Prostate gland (tissue), 2 donors: ENCODE data around the gene TF. TPM values are rescaled to one million over a fixed set of nuclear protein-coding genes. Genes with fewer than 3 reads are reported as not detected.

ENCODE experiments used
- DNase-seq: peaks from one replicate; pipeline ENCODE4 v3.0.0-alpha.2; 2019; ENCODE audit warnings: low spot score
- H3K27ac ChIP-seq, 2 donors: fragments of 200-600 bp; sonication (generic); 2 replicates each; pipeline ENCODE4 v1.5.1; 2017 to 2019
- H3K27me3 ChIP-seq: fragments of 200-600 bp; sonication (generic); replicated peaks from 2 replicates; pipeline ENCODE4 v1.5.1; 2019; ENCODE audit not compliant: insufficient read depth
- H3K36me3 ChIP-seq, 2 donors: fragments of 200-600 bp; sonication (generic); 1 replicate in 1 of 2; 2 replicates in 1 of 2; pipeline versions ENCODE4 v1.5.1 to v1.8.1; 2017 to 2019
- H3K4me1 ChIP-seq: fragments of 200-600 bp; sonication (generic); replicated peaks from 2 replicates; pipeline ENCODE4 v1.5.1; 2019
- H3K4me3 ChIP-seq, 2 donors: fragments of 200-600 bp; sonication (generic); 2 replicates each; pipeline ENCODE4 v1.5.1; 2017 to 2019
- H3K9me3 ChIP-seq: fragments of 200-600 bp; sonication (generic); 2 replicates; pipeline ENCODE4 v1.5.1; 2017
- POLR2A ChIP-seq: fragments of 450-650 bp; IDR thresholded peaks from one replicate; pipeline ENCODE4 v1.6.1; 2016; ENCODE audit warnings: antibody characterized with exemption, mild to moderate bottlenecking
- POLR2AphosphoS5 ChIP-seq: sonication (generic); formaldehyde crosslinking; IDR thresholded peaks from one replicate; pipeline ENCODE4 v1.6.1; 2017; ENCODE audit warnings: antibody characterized with exemption
- WGBS: methylation state at CpG from one replicate; pipeline ENCODE4 v1.1.5; 2018; 5-methylcytosine and 5-hydroxymethylcytosine counted together
- intact Hi-C: fragments of 100-400 bp; cut with DNase I; formaldehyde crosslinking; loops from one replicate; pipeline ENCODE4 v1.14.2; 2022
- total RNA-seq, 2 donors: library from RNA; depleted of rRNA; stranded (reverse); fragments of >200 nt; gene quantifications; one replicate each; pipeline ENCODE4 v1.1.0, GENCODE V29; 2016
- TF ChIP-seq, protein P1 (sequence below), 4 experiments: fragments of 200-600 bp in 2 of 4; fragments of 450-650 bp in 2 of 4; sonication (generic) in 2 of 4; IDR thresholded peaks; 1 replicate in 3 of 4; 2 replicates in 1 of 4; pipeline ENCODE4 v1.5.1; 2016 to 2019; ENCODE audit warnings: antibody characterized with exemption in 4 of 4, mild to moderate bottlenecking in 2 of 4, moderate library complexity in 2 of 4

Gene TF
- total RNA-seq, 2 donors from 2014 or later: 15.1 to 57.9 TPM

DNA sequence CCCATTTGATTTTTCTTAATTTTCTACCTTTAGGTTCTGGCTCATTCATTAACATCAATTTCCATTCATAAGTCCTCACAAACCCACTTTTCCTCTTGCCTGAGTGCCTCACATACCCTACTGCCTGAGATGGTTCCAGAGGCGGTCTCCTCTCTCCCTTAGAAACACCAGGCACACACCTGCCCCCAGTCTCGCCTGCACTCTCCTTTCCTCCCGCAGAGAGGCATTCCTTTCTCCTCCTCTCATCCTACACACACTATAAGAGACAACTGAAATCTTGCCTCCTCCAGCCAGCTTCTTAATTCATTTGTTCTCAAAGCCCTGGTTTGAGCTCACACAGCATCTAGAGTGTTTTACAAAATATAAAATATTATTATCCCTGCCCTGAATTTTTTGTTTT, 27.5 kb downstream of the TF start:
- WGBS: 88% methylated on average over 3 of the region's 3 CpGs
- H3K4me1 ChIP-seq: no peaks in the 10 kb centered on the region

GRCh38 chr3:133775309-133775708, 29.1 kb downstream of the TF start:
- DNase-seq: no peak
- intact Hi-C loops: no loop called here
- H3K4me3 ChIP-seq: no peak overlapping the region
- 96% methylated on average over 9 of the region's 9 CpGs for WGBS
- TF ChIP-seq POLR2A: no peak
- TF ChIP-seq, protein P1, sequence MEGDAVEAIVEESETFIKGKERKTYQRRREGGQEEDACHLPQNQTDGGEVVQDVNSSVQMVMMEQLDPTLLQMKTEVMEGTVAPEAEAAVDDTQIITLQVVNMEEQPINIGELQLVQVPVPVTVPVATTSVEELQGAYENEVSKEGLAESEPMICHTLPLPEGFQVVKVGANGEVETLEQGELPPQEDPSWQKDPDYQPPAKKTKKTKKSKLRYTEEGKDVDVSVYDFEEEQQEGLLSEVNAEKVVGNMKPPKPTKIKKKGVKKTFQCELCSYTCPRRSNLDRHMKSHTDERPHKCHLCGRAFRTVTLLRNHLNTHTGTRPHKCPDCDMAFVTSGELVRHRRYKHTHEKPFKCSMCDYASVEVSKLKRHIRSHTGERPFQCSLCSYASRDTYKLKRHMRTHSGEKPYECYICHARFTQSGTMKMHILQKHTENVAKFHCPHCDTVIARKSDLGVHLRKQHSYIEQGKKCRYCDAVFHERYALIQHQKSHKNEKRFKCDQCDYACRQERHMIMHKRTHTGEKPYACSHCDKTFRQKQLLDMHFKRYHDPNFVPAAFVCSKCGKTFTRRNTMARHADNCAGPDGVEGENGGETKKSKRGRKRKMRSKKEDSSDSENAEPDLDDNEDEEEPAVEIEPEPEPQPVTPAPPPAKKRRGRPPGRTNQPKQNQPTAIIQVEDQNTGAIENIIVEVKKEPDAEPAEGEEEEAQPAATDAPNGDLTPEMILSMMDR (IDR thresholded peaks at IDR 0.05): no peak
- H3K27ac ChIP-seq: no peak overlapping the region
- H3K9me3 ChIP-seq: no peaks in the 10 kb centered on the region
- no peaks in the 10 kb centered on the region for H3K36me3 ChIP-seq
- no peaks in the 10 kb centered on the region for H3K27me3 ChIP-seq
- H3K4me1 ChIP-seq: no peaks in the 10 kb centered on the region

More for the DNA sequence above, 27.5 kb downstream of the TF start:
- no peak for DNase-seq
- no peaks in the 10 kb centered on the region for H3K36me3 ChIP-seq
- intact Hi-C loops: no loop called here
- no peak overlapping the region for H3K4me3 ChIP-seq
- no peak overlapping the region for H3K27ac ChIP-seq
- H3K9me3 ChIP-seq: no peaks in the 10 kb centered on the region
- H3K27me3 ChIP-seq: no peaks in the 10 kb centered on the region
- no peak for TF ChIP-seq POLR2A
- TF ChIP-seq, protein P1 (IDR thresholded peaks at IDR 0.05): no peak
- TF ChIP-seq POLR2AphosphoS5: no peak

- Histone ChIP-seq H3K4me1 (no peaks in the 10 kb centered on the region), H3K27me3 (no peaks in the 10 kb centered on the region), H3K27ac (no peak overlapping the region), H3K36me3 (no peaks in the 10 kb centered on the region), H3K9me3 (no peaks in the 10 kb centered on the region), H3K4me3 (no peak overlapping the region)
- TF ChIP-seq POLR2A: no peak
- TF ChIP-seq, protein P1 (IDR thresholded peaks at IDR 0.05): no peak
- TF ChIP-seq POLR2AphosphoS5: no peak
- intact Hi-C loops: no loop called here
- 94% methylated on average over 5 of the region's 5 CpGs for WGBS
- DNase-seq: no peak
Observed at GRCh38 chr3:133775835-133776234, 29.6 kb downstream of the TF start.

GRCh38 chr3:133776794-133777438, 30.7 kb downstream of the TF start:
- H3K4me1 ChIP-seq: no peaks in the 10 kb centered on the region
- no peaks in the 10 kb centered on the region for H3K27me3 ChIP-seq
- H3K27ac ChIP-seq: no peak overlapping the region
- intact Hi-C loops: no loop called here
- H3K36me3 ChIP-seq: no peaks in the 10 kb centered on the region
- DNase-seq: no peak
- TF ChIP-seq POLR2AphosphoS5 (no peak), POLR2A (no peak)
- TF ChIP-seq, protein P1 (IDR thresholded peaks at IDR 0.05): no peak
- H3K9me3 ChIP-seq: no peaks in the 10 kb centered on the region
- H3K4me3 ChIP-seq: no peak overlapping the region
- 95% methylated on average over 7 of the region's 7 CpGs for WGBS

DNA sequence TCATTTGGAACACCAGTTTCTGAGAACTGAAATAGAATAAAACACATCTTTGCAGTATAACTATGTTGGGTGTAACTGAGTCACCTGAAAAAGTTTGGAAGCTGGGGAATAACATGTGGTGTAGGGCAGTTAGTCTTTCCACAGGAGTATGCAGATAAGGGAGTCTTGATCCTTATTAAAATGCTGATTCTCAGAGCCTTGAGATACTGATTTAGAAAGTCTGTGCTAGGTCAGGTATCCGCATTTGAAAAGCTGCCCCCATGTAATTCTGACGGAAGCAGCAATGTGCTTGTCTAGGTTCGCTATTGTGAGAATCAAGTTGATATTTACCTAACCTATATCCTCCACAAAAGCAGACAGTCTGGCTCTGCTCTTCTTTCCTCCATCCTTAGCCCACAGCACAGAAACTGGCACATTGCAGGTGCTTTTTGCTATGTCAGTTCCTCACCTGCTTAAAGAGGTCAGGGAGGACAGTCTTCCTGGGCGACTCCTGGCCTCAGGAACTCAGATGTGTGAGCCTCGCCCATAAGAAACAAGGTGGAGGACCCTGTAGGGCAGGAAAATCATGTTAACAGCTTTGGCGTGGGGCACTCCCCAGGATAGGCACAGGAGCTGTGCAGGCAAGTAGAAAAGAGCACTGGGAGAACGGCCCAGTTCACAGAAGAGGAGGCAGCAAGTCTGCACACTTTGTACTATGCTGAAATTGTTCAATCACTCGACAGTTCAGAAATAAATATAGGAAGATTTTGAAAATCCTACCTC, 31.8 kb downstream of the TF start:
- intact Hi-C loops: no loop called here
- TF ChIP-seq, protein P1 (IDR thresholded peaks at IDR 0.05): no peak
- no peak for TF ChIP-seq POLR2A
- no peak for TF ChIP-seq POLR2AphosphoS5
- no peak for DNase-seq
- 58% methylated on average over 8 of the region's 8 CpGs for WGBS
- Histone ChIP-seq H3K4me3 (no peak overlapping the region), H3K27ac (no peak overlapping the region), H3K27me3 (no peaks in the 10 kb centered on the region), H3K36me3 (no peaks in the 10 kb centered on the region), H3K9me3 (no peaks in the 10 kb centered on the region), H3K4me1 (no peaks in the 10 kb centered on the region)
